ENCODE data around the gene CKS1B.

Gene CKS1B

DNA sequence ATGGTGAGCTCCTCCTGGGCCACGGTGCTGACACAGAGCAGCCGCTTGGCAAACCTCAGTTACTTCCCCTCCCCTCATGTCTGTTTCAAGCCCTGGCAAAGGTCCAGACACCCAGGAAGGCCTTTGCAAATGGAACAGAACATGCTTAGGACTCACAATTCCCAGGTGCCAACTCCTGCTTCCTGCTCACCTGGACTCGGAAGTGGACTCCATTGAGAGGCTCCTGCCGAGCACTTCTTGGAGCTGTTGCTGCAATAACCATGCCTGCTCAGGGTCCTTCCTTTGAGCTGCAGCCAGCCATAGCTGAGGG lies 48.4 kb downstream of the CKS1B start:
- TF ChIP-seq, protein P1, sequence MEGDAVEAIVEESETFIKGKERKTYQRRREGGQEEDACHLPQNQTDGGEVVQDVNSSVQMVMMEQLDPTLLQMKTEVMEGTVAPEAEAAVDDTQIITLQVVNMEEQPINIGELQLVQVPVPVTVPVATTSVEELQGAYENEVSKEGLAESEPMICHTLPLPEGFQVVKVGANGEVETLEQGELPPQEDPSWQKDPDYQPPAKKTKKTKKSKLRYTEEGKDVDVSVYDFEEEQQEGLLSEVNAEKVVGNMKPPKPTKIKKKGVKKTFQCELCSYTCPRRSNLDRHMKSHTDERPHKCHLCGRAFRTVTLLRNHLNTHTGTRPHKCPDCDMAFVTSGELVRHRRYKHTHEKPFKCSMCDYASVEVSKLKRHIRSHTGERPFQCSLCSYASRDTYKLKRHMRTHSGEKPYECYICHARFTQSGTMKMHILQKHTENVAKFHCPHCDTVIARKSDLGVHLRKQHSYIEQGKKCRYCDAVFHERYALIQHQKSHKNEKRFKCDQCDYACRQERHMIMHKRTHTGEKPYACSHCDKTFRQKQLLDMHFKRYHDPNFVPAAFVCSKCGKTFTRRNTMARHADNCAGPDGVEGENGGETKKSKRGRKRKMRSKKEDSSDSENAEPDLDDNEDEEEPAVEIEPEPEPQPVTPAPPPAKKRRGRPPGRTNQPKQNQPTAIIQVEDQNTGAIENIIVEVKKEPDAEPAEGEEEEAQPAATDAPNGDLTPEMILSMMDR (IDR thresholded peaks at IDR 0.05; ENCODE audit: extremely low read depth, missing control alignments): no peak
- DNase-seq (ENCODE audit: low spot score): no peak

DNA sequence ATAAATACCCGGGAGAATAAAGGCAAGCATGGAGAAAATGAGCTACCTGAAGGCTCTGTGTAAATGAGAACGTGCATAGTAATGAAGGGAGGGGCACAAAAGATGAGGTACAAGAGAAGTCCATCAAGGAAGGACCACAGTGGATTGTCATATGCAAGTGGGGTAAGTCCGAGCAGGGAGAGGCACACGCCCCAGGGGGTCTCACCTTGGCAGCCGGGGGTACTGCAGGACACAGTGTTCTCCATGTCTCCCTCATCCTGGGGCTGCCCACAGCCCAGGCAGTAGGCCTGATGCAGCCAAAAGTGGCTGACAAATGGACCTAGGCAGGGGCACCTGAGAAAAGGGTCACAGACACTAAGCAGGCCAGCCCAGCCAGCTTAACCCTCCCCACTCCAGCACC lies 49.1 kb downstream of the CKS1B start:
- DNase-seq (ENCODE audit: low spot score): no peak
- TF ChIP-seq, protein P1 (IDR thresholded peaks at IDR 0.05; ENCODE audit: extremely low read depth, missing control alignments): no peak

DNA sequence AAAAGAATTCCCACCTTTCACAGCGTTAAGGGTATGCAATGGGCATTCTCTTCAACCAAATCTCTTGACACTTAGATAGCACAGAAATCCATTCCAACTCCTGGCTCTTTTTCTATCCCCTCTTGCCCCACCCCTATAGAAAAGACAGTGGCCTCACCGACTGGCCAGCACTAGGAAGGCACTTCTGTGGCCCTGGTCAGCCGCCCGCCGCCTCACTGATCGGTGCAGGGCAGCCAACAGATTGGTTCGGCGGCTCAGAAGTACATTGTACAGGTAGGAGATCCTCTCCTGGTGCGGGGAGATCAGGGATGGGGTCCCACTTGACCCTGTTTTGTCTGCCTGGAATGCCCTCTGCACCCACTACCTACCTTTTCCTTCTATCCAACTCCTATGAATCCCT lies 49.8 kb downstream of the CKS1B start:
- TF ChIP-seq, protein P1 (IDR thresholded peaks at IDR 0.05; ENCODE audit: extremely low read depth, missing control alignments): no peak
- DNase-seq (ENCODE audit: low spot score): no peak

DNA sequence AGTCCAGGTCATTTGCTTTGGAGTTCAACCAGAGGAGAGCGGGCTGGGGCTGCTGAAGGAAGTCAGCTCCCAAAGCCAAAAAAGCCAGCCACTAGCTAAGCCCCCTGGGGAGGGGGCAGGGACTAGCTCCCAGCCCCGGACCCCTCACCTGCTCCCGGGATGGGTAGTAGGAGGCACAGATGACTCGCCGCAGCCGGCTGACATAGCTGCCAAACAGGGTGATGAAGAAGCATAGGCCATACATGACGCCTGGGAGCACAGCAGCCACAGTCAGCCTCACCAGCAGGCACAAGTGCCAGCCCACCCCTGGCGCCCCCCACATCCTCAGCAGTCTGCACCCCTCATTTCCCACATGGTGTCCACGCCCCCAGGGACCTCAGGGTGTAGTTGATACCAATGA lies 51.7 kb downstream of the CKS1B start:
- DNase-seq (ENCODE audit: low spot score): no peak
- TF ChIP-seq, protein P1 (IDR thresholded peaks at IDR 0.05; ENCODE audit: extremely low read depth, missing control alignments): no peak

DNA sequence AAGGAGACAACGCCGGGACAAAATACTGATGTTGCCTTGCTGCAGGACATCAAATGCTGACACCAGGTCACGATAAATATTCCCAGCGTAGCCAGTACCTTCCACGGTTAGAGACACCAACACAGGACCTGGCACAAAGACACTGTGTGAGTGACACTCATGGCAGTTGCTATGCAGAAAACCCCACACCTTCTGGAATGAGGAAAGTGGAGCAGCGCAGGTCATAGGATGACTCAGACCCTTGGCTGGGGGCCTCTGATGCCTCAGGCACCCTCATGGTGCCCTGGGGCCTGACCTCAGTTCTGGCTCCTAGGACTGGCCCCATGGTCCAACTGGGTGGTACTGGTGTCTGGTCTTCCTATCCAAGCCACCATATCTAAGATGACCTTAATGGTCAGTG lies 52.1 kb downstream of the CKS1B start:
- DNase-seq (ENCODE audit: low spot score): no peak
- TF ChIP-seq, protein P1 (IDR thresholded peaks at IDR 0.05; ENCODE audit: extremely low read depth, missing control alignments): no peak
